Mesodermal cell (in vitro differentiated cells): ENCODE results near the gene SKAP1.
"Not testable (repeated sequence)": the region's sequence is repeated elsewhere in the genome, so short reads cannot be mapped to it uniquely, and the experiment has no call there.

ENCODE experiments used
- H3K27ac ChIP-seq: 2 replicates; pipeline ENCODE4 v1.7.0; 2013; ENCODE audit warnings: mild to moderate bottlenecking, low read depth, low read length, moderate library complexity; ENCODE audit not compliant: severe bottlenecking
- H3K36me3 ChIP-seq: 2 replicates; pipeline ENCODE4 v1.7.1; 2013; ENCODE audit warnings: mild to moderate bottlenecking, low read length, moderate library complexity; ENCODE audit not compliant: control insufficient read depth, insufficient read depth
- H3K4me1 ChIP-seq: one replicate; pipeline ENCODE4 v1.7.1; 2013; ENCODE audit warnings: mild to moderate bottlenecking, low read length; ENCODE audit not compliant: insufficient read depth, control insufficient read depth, poor library complexity, severe bottlenecking
- H3K4me3 ChIP-seq: 2 replicates; pipeline ENCODE4 v1.7.0; 2013; ENCODE audit warnings: low read length, control low read depth, mild to moderate bottlenecking; ENCODE audit not compliant: insufficient read depth, poor library complexity, severe bottlenecking; ENCODE audit errors: extremely low read depth
- H3K9me3 ChIP-seq: 2 replicates; pipeline ENCODE4 v1.7.1; 2013; ENCODE audit warnings: mild to moderate bottlenecking, low read length, moderate library complexity; ENCODE audit not compliant: control insufficient read depth
- WGBS, 2 experiments: methylation state at CpG; one replicate each; pipeline ENCODE4 v1.1.5; 2013; ENCODE audit warnings: missing lambda C conversion rate in 2 of 2; ENCODE audit not compliant: insufficient coverage in 2 of 2; 5-methylcytosine and 5-hydroxymethylcytosine counted together

Gene SKAP1

GRCh38 chr17:48433896-48434295 lies 3.9 kb upstream of the SKAP1 start:
- Histone ChIP-seq H3K9me3 (no peaks in the 10 kb centered on the region), H3K27ac (peak overlapping the region; percentile 18)
- 91 to 92% methylated on average over 6 of the region's 6 CpGs for WGBS, 2 experiments

DNA sequence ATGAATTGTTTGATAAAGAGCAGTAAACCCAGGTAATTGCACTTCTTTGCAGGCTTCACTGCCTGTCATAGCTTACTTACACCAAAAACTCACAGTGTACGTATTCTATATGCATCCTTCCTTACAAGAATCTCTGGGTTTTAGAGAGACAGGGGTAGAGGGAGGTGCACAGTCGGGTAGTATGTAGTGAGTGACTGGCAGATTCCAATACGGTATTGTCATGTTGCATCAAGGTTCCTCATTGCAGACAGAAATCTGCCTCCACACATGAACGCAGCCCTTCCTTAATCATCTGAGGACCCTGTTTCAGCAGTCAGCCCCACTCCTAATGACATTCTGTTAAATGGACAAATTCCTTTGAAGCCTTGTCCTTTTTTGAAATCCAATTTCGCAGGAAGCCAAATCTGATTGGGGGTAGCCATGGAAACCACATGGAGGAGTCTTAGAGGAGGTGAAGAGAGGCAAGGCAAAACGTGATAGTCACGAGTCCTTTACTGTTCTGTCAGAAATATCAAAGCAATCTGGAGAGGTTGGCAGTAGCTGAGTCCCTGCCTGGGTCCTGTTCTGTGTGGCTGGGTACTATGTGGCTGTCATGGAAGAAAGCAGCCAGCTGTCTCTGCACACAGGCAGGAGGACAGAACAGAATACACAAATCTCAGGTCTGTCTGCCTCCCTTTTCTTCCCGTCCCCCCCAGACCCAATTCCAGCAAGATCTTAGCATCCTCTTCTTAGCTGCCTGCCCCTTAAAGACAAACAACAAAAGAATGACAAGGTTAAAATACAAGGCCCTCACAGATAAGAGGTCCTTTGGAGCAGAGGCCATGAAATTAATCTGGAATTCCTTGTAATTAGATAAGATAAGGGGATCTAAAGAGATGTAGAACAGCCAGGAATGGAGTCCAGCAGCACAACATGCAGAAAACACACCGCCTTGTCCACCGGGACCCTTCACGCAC lies 3.1 kb upstream of the SKAP1 start:
- Histone ChIP-seq H3K4me1 (peaks cover 5% of the 10 kb centered on the region), H3K9me3 (no peaks in the 10 kb centered on the region), H3K4me3 (no peak overlapping the region), H3K36me3 (no peaks in the 10 kb centered on the region), H3K27ac (peak overlapping the region; percentile 76)
- 68 to 79% methylated on average over 8 of the region's 11 CpGs for WGBS, 2 experiments

More at GRCh38 chr17:48433896-48434295, 3.9 kb upstream of the SKAP1 start:
- Histone ChIP-seq H3K36me3 (no peaks in the 10 kb centered on the region), H3K4me3 (no peak overlapping the region), H3K4me1 (peaks cover 5% of the 10 kb centered on the region)

DNA sequence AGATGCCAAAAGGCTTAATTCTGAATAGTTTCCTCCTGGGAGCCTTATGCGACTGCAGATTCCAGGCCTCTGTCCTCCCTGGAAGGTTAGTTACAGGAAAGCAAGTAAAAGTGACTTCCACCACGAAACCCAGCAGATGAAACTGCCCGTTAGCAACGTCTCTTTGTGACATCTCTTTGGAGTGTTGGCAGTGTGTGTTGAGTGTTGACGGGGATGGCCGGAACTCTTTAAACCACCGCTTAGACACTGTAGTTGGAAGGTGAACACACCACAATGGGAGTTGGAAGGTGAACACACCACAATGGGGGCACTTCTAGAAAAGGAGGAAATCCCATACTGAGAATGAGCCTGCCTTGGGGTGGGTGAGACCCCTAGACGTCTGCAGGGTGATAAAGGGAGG lies 858 bp downstream of the SKAP1 start:
- Histone ChIP-seq H3K4me1 (peaks cover 9% of the 10 kb centered on the region), H3K36me3 (no peaks in the 10 kb centered on the region), H3K27ac (no peak overlapping the region), H3K9me3 (no peaks in the 10 kb centered on the region), H3K4me3 (no peak overlapping the region)
- WGBS, 2 experiments, result 83 to 86% methylated on average over 8 of the region's 8 CpGs

- no peak overlapping the region for H3K4me3 ChIP-seq
- peaks cover 4% of the 10 kb centered on the region for H3K4me1 ChIP-seq
- H3K9me3 ChIP-seq, result no peaks in the 10 kb centered on the region
These were observed 2.4 kb downstream of the SKAP1 start for GRCh38 chr17:48427598-48427997.

DNA sequence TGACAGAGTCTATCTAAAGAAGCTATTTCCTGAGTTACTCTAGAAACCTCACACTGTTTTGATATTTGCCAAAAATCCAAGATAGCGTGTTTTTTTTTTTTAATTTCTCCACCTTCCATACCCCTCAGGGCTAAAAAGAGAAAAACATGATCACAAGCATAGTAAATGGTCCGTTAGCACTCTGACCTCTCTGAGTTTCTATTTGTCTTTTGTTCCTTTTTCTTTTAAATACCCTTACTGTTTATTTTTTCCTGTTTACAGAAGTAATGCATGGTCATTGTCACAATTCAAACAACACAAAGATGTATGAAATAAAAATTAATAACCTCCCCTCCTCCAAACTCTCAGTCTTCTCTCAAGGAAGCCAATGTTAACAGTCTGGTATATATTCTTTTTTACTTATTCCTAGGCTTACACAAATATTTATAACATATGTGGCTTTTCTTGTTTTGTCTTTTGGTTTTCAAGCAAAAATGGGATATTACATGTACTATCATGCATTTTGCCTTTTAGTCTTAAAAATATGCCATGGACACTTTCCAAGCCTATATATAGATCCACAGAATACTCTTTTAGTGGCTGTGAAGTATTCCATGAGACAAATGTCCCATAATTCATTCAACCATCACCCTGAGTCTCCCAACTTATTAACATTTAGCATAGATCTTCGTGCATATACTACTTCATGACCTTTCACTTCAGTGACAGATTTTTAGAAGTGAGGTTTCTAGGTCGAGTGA lies 3.1 kb downstream of the SKAP1 start:
- WGBS, 2 experiments, result 100% methylated on average over 1 of the region's 4 CpGs
- H3K4me3 ChIP-seq, result no peak overlapping the region
- no peak overlapping the region for H3K27ac ChIP-seq
- peaks cover 4% of the 10 kb centered on the region for H3K4me1 ChIP-seq
- no peaks in the 10 kb centered on the region for H3K36me3 ChIP-seq
- H3K9me3 ChIP-seq, result no peaks in the 10 kb centered on the region

More at GRCh38 chr17:48427598-48427997, 2.4 kb downstream of the SKAP1 start:
- H3K27ac ChIP-seq, result no peak overlapping the region
- no peaks in the 10 kb centered on the region for H3K36me3 ChIP-seq

DNA sequence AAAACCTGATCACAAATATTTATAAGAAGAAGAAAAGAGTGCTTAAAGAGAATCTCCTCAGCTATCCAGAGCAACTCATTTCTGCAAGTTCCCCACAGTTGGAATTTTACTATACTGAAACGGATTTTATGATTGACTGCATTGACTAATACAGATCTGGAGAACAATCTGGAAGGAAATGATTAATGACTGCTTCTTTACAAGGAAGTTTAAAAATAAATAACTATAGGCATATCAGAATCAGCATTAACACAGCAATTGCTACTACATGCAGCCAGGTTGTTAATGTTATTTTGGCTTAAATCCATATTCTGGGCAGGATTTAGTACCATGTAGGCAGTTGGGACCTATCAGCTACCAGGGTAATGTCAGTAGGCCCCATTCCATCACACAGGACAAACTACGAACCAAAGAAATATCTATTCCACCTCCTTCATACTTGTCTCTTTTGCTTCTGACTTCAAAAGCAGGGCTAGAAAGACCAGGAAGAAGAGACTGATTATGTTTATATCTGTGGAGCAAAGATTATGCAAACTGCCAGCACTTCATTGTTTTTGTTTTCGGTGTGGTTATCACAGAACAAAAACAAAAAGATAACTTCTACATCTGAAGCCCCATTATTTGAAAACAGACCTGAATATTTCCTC lies 3.9 kb downstream of the SKAP1 start:
- no CpG with 5 or more reads among the region's 3 CpGs for WGBS, 2 experiments
- H3K27ac ChIP-seq, result no peak overlapping the region

DNA sequence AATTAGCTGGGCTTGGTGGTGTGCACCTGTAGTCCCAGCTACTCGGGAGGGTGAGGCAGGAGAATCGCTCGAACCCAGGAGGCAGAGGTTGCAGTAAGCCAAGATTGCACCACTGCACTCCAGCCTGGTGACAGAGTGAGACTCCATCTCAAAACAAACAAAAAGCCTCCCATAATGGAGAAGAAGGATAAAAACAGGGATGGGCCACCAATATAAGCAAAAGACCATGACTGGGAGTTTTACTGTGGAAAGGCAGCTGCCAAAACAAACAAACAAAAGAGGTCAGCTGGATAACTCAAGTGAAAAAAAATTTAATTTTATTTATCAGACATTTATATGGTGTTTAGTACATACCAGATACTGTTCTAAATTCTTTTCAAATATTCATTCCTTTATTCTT lies 8.0 kb downstream of the SKAP1 start:
- no CpG with 5 or more reads among the region's 3 CpGs for WGBS, 2 experiments
- not testable (repeated sequence) for H3K4me1 ChIP-seq, H3K9me3 ChIP-seq, H3K36me3 ChIP-seq, H3K4me3 ChIP-seq, H3K27ac ChIP-seq

More for the DNA sequence above, 3.9 kb downstream of the SKAP1 start:
- H3K36me3 ChIP-seq, result no peaks in the 10 kb centered on the region
- H3K4me3 ChIP-seq, result no peak overlapping the region
- H3K4me1 ChIP-seq, result peaks cover 4% of the 10 kb centered on the region
- no peaks in the 10 kb centered on the region for H3K9me3 ChIP-seq

DNA sequence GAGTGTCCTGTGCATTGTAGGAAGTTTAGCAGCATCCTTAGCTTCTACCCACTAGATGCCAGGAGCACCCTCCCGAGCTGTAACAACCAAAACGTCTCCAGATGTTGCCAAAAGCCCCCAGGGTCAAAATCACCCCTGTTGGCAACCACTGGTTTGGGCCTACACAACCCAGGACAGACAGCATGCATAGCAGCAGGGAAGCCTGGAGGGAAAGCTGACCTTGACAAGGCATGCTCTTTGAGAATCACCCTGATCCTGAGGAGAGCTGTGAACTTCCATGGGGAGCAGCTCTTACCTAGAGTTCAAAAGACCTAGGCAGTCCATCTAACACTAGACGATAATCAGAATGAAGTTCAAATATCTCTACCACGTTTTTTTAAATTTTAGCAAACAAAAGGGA lies 9.2 kb downstream of the SKAP1 start:
- Histone ChIP-seq H3K27ac (no peak overlapping the region), H3K4me1 (no peaks in the 10 kb centered on the region), H3K9me3 (no peaks in the 10 kb centered on the region), H3K36me3 (no peaks in the 10 kb centered on the region), H3K4me3 (no peak overlapping the region)
- WGBS, 2 experiments, result 47 to 65% methylated on average over 2 to 3 of the region's 4 CpGs

DNA sequence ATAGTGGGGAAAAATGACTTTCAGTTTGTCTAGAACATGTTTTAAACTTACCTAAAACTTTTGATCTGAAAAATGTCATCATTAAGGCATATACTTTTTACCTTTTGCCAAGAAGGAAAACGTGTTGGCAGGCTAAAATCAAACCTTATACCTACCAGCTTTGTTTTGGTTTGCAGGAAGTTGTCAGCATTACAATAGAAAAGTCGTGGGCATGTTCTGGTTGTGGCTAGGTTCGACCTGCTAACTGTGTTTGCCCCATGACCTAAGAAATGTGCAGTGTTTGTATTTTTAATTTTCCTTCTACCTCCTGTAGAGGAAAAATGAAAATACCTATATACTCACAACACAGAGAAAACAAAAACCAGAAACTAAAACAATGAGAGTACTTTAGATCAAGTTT lies 13.0 kb downstream of the SKAP1 start:
- WGBS, 2 experiments, result 17% methylated on average over 1 of the region's 3 CpGs; no CpG with 5 or more reads in 1 of the 2 experiments
- Histone ChIP-seq H3K4me1 (no peaks in the 10 kb centered on the region), H3K27ac (no peak overlapping the region), H3K36me3 (no peaks in the 10 kb centered on the region), H3K9me3 (no peaks in the 10 kb centered on the region), H3K4me3 (no peak overlapping the region)

DNA sequence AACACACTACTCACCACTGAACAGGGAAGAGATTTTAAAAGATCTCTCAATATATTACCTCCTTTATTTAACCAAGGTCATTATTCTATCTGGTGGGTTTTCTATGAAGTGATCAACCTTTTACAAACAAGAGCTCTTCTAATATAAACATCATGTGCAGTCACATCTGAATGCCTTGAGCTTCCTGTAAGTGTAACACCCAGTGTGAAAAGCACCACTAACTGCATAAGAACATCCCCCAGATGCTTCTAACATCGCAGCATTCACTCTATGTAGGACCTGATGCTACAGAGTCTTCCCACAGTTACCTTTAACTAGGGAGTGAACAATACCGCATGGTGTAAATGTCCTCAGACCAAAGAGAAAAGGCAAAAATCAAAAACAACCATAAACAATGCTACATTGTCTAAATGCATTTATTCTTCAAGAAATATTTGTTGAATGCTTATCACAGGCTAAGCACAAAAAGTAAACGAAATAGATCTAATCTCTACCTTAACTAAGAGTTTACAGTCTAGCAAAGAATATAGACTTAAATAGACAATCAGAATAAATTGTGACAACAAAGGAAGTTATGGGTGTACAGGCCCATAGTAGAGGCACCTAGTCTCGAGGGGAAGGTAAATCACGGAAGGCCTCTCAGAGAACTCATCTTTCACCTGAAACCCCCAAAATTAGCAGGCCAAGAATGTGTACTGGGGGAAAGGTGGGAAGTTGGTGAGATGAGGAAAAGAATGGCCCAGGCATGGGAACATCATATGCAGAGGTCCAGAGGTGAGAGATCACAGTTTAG lies 16.2 kb downstream of the SKAP1 start:
- Histone ChIP-seq H3K4me3 (no peak overlapping the region), H3K36me3 (no peaks in the 10 kb centered on the region), H3K4me1 (no peaks in the 10 kb centered on the region), H3K9me3 (no peaks in the 10 kb centered on the region), H3K27ac (no peak overlapping the region)
- WGBS, 2 experiments, result 88 to 100% methylated on average over 1 to 3 of the region's 5 CpGs
